Measurements from ENCODE around the gene SYCE1L. TPM values are rescaled to one million over a fixed set of nuclear protein-coding genes. Genes with fewer than 3 reads are reported as not detected.
A peak's percentile ranks its signal among the peaks of the same experiment; 100 is the strongest.

SYCE1L gene
- polyA plus RNA-seq, 2 donors = 0.87 to 2.6 TPM

DNA sequence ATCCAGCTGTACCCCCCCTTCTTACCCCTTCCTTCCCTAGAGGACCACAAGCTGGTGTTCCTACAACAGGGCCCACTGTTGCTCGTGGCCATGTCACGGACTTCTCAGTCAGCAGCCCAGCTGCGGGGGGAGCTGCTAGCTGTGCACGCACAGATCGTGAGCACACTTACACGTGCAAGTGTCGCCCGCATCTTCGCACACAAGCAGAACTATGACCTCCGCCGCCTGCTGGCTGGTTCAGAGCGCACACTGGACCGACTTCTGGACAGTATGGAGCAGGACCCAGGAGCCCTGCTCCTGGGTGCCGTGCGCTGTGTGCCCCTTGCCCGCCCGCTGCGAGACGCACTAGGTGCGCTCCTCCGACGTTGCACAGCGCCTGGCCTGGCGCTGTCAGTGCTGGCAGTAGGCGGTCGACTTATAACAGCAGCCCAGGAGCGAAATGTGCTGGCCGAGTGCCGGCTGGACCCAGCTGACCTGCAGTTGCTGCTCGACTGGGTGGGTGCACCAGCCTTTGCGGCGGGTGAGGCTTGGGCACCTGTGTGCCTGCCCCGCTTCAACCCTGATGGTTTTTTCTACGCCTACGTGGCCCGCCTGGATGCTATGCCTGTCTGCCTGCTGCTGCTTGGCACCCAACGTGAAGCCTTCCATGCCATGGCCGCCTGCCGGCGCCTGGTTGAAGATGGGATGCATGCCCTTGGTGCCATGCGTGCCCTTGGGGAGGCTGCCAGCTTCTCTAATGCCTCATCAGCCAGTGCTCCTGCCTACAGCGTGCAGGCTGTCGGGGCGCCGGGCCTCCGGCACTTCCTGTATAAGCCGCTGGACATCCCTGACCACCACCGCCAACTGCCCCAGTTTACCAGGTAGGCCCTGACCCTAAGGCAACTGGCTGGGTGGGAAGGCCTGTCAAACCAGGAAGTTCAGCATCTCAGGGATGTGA is 4.6 kb upstream of the SYCE1L start:
- Histone ChIP-seq H3K27me3 (ENCODE audit: control insufficient read depth in 1 of 2, insufficient read depth in 2 of 2, low read length in 2 of 2) (no peaks in the 10 kb centered on the region), H3K4me3 (ENCODE audit: low read depth in 1 of 2, low read length in 2 of 2) (no peak overlapping the region), H3K4me1 (ENCODE audit: control insufficient read depth in 2 of 2, insufficient read depth in 2 of 2, low read length in 1 of 2) (no peaks in the 10 kb centered on the region), H3K36me3 (ENCODE audit: control insufficient read depth in 2 of 2, insufficient read depth in 2 of 2, low read length in 1 of 2) (peaks cover 23 to 45% of the 10 kb centered on the region in 2 donors), H3K9me3 (ENCODE audit: control insufficient read depth in 2 of 2, insufficient read depth in 1 of 2, low read depth in 1 of 2, low read length in 1 of 2) (no peaks in the 10 kb centered on the region), H3K27ac (ENCODE audit: low read depth in 2 of 2, low read length in 1 of 2) (no peak overlapping the region)
- 96% methylated on average over 47 to 48 of the region's 48 CpGs for WGBS, 2 donors

DNA sequence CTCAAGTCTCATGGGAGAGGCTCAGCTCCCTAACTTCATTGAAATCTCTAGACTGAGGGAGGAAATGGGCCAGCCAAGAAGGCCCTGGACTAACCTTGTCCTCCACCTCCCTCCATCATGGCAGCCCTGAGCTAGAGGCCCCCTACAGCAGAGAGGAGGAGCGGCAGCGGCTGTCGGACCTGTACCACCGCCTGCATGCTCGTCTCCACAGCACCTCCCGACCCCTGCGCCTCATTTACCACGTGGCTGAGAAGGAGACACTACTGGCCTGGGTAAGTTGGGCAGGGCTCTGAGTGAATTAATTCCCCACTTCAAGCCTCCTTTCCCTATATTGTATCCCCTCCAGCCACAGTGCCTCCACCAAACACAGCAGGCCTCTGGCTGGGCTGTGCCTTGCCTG is 3.8 kb upstream of the SYCE1L start:
- 86 to 90% methylated on average over 8 of the region's 8 CpGs for WGBS, 2 donors

DNA sequence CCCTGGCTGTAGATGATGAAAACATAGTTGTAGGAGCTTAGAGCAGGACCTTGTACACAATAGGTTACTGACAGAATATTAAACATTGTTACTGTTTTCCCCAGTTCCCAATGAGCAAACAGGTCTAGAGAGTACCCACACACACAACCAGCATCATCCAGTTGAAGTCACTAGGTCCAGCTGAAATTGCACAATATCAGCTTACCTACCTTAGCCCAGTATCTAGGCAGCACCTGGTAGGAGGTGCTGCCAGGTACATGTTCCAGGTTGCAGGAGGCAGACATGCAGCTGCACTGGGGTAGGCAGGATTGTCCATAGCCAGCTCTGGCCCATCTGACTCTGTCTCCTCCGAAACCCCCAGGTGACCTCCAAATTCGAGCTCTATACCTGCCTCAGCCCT is 1.5 kb upstream of the SYCE1L start:
- H3K27me3 ChIP-seq (ENCODE audit: control insufficient read depth in 1 of 2, insufficient read depth in 2 of 2, low read length in 2 of 2) = no peaks in the 10 kb centered on the region
- no peak overlapping the region for H3K4me3 ChIP-seq (ENCODE audit: low read depth in 1 of 2, low read length in 2 of 2)
- peaks cover 23 to 47% of the 10 kb centered on the region in 2 donors for H3K36me3 ChIP-seq (ENCODE audit: control insufficient read depth in 2 of 2, insufficient read depth in 2 of 2, low read length in 1 of 2)
- H3K9me3 ChIP-seq (ENCODE audit: control insufficient read depth in 2 of 2, insufficient read depth in 1 of 2, low read depth in 1 of 2, low read length in 1 of 2) = no peaks in the 10 kb centered on the region
- 94 to 100% methylated on average over 2 of the region's 2 CpGs for WGBS, 2 donors
- H3K27ac ChIP-seq (ENCODE audit: low read depth in 2 of 2, low read length in 1 of 2) = no peak overlapping the region
- no peaks in the 10 kb centered on the region for H3K4me1 ChIP-seq (ENCODE audit: control insufficient read depth in 2 of 2, insufficient read depth in 2 of 2, low read length in 1 of 2)

More for the DNA sequence above, 3.8 kb upstream of the SYCE1L start:
- Histone ChIP-seq H3K9me3 (ENCODE audit: control insufficient read depth in 2 of 2, insufficient read depth in 1 of 2, low read depth in 1 of 2, low read length in 1 of 2) (no peaks in the 10 kb centered on the region), H3K27ac (ENCODE audit: low read depth in 2 of 2, low read length in 1 of 2) (no peak overlapping the region), H3K27me3 (ENCODE audit: control insufficient read depth in 1 of 2, insufficient read depth in 2 of 2, low read length in 2 of 2) (no peaks in the 10 kb centered on the region), H3K4me3 (ENCODE audit: low read depth in 1 of 2, low read length in 2 of 2) (no peak overlapping the region), H3K36me3 (ENCODE audit: control insufficient read depth in 2 of 2, insufficient read depth in 2 of 2, low read length in 1 of 2) (peaks cover 23 to 47% of the 10 kb centered on the region in 2 donors), H3K4me1 (ENCODE audit: control insufficient read depth in 2 of 2, insufficient read depth in 2 of 2, low read length in 1 of 2) (no peaks in the 10 kb centered on the region)

DNA sequence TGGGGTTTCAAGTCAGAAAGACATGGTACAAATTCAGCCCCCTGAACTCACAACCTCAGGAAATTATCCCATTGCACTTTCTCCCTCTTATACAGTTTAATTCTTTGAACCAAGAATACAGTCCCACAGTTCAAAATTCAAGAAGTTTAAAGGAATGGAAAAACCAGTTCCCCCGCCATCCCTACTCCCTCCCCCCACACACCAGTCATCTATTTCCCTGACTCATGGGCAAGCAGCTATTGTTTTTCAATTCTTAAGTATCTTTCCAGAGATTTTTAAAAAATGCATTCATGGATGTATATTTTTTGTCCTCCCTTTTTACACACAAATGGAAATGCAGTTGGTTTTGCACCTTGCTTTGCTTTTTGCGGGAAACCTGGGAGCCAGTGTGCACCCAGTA is 7.3 kb downstream of the SYCE1L start:
- Histone ChIP-seq H3K4me3 (ENCODE audit: low read depth in 1 of 2, low read length in 2 of 2) (no peak overlapping the region), H3K9me3 (ENCODE audit: control insufficient read depth in 2 of 2, insufficient read depth in 1 of 2, low read depth in 1 of 2, low read length in 1 of 2) (no peaks in the 10 kb centered on the region), H3K27me3 (ENCODE audit: control insufficient read depth in 1 of 2, insufficient read depth in 2 of 2, low read length in 2 of 2) (no peaks in the 10 kb centered on the region), H3K27ac (ENCODE audit: low read depth in 2 of 2, low read length in 1 of 2) (no peak overlapping the region), H3K4me1 (ENCODE audit: control insufficient read depth in 2 of 2, insufficient read depth in 2 of 2, low read length in 1 of 2) (no peaks in the 10 kb centered on the region), H3K36me3 (ENCODE audit: control insufficient read depth in 2 of 2, insufficient read depth in 2 of 2, low read length in 1 of 2) (no peaks in the 10 kb centered on the region)
- 79 to 80% methylated on average over 2 of the region's 2 CpGs for WGBS, 2 donors

DNA sequence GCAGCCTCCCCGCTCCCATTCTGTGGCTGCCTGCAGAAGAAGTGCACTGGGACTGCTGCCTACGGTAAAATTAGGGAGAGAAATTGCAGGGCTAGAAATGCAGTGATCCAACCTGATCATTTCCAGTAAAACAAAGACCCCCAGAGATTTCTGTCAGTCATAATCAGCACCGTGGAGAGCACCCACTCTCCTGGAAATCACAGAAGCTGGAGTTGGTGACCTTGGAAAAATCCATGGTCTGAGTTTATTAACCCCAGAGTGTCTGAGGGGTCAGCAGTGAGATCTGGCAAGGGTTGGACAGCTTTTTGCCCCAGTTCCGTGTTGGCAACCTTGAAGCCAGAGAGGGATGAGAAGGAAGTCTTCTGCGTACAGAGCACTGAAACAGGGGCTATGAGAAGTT is 7.8 kb downstream of the SYCE1L start:
- Histone ChIP-seq H3K4me3 (ENCODE audit: low read depth in 1 of 2, low read length in 2 of 2) (no peak overlapping the region), H3K27me3 (ENCODE audit: control insufficient read depth in 1 of 2, insufficient read depth in 2 of 2, low read length in 2 of 2) (no peaks in the 10 kb centered on the region), H3K9me3 (ENCODE audit: control insufficient read depth in 2 of 2, insufficient read depth in 1 of 2, low read depth in 1 of 2, low read length in 1 of 2) (no peaks in the 10 kb centered on the region), H3K4me1 (ENCODE audit: control insufficient read depth in 2 of 2, insufficient read depth in 2 of 2, low read length in 1 of 2) (no peaks in the 10 kb centered on the region), H3K27ac (ENCODE audit: low read depth in 2 of 2, low read length in 1 of 2) (no peak overlapping the region), H3K36me3 (ENCODE audit: control insufficient read depth in 2 of 2, insufficient read depth in 2 of 2, low read length in 1 of 2) (no peaks in the 10 kb centered on the region)
- WGBS, 2 donors = 63 to 69% methylated on average over 5 of the region's 5 CpGs

DNA sequence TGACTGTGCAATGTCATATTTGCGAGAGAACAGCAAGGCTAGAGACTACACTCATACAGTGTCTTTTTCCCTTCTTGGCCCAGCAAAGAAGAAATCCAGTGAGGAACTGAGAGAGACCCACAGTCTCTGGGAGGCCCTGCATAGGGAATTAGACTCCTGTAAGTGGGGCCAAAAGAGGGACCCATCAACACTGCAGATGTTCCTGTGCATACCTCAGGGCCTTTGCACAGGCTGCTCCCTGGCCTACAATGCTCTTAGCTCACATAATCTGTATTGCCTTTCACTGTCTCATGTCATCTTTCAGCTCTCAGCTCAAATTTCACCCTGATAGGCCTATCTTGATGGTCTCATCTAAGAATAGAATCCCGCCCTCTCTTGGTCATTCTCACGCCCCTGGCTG is 9.2 kb downstream of the SYCE1L start:
- Histone ChIP-seq H3K27me3 (ENCODE audit: control insufficient read depth in 1 of 2, insufficient read depth in 2 of 2, low read length in 2 of 2) (no peaks in the 10 kb centered on the region), H3K9me3 (ENCODE audit: control insufficient read depth in 2 of 2, insufficient read depth in 1 of 2, low read depth in 1 of 2, low read length in 1 of 2) (no peaks in the 10 kb centered on the region), H3K4me1 (ENCODE audit: control insufficient read depth in 2 of 2, insufficient read depth in 2 of 2, low read length in 1 of 2) (peaks cover 0 to under 1% of the 10 kb centered on the region in 2 donors), H3K4me3 (ENCODE audit: low read depth in 1 of 2, low read length in 2 of 2) (no peak overlapping the region), H3K36me3 (ENCODE audit: control insufficient read depth in 2 of 2, insufficient read depth in 2 of 2, low read length in 1 of 2) (no peaks in the 10 kb centered on the region), H3K27ac (ENCODE audit: low read depth in 2 of 2, low read length in 1 of 2) (no peak overlapping the region)
- 86% methylated on average over 3 of the region's 3 CpGs for WGBS, 2 donors

DNA sequence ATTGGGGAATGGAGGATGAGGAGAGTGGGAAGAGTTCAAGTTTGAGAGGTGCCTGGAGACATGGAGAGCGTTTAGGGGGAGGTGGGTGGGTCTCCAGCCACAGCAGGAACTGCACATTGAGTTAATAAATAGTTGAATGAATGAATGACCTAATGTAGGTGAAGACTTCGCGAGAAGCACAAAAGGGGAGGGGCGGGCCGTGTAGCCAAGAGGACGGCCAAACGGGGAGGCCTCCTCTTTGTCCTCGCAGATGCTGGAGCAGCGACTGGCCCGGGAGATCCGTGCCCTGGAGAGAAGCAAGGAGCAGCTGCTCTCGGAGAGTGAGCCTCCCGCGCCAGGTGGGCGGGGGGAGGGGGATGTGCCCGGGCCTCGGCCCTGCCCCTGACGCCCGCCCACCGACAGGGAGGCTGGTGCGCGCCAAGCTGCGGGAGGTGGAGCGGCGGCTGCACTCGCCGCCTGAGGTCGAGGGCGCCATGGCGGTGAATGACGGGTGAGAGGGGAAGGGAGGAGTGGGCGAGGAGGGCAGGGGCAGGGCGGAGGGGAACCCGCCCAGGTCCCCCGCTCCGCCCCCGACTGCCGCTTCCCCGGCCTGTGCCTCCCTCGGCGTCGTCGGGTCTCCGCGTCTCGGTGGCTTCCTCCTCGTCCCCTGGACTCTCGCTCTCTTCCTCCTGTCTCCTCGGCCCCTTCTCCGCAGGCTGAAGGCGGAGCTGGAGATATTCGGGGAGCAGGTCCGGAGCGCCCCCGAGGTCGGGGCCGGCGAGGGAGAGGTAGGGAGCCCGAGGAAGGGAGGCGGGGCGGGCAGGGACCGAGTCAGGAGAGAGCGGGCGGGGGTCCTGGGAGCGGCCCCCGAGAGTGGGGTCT is 12.9 kb downstream of the SYCE1L start:
- Histone ChIP-seq H3K9me3 (ENCODE audit: control insufficient read depth in 2 of 2, insufficient read depth in 1 of 2, low read depth in 1 of 2, low read length in 1 of 2) (no peaks in the 10 kb centered on the region), H3K4me1 (ENCODE audit: control insufficient read depth in 2 of 2, insufficient read depth in 2 of 2, low read length in 1 of 2) (peaks cover 0 to 4% of the 10 kb centered on the region in 2 donors), H3K36me3 (ENCODE audit: control insufficient read depth in 2 of 2, insufficient read depth in 2 of 2, low read length in 1 of 2) (no peaks in the 10 kb centered on the region), H3K27me3 (ENCODE audit: control insufficient read depth in 1 of 2, insufficient read depth in 2 of 2, low read length in 2 of 2) (no peaks in the 10 kb centered on the region), H3K4me3 (ENCODE audit: low read depth in 1 of 2, low read length in 2 of 2) (peak overlapping the region; percentile 41 to 56), H3K27ac (ENCODE audit: low read depth in 2 of 2, low read length in 1 of 2) (peak overlapping the region; percentile 20 to 41)
- 2 to 4% methylated on average over 28 to 66 of the region's 66 CpGs for WGBS, 2 donors

DNA sequence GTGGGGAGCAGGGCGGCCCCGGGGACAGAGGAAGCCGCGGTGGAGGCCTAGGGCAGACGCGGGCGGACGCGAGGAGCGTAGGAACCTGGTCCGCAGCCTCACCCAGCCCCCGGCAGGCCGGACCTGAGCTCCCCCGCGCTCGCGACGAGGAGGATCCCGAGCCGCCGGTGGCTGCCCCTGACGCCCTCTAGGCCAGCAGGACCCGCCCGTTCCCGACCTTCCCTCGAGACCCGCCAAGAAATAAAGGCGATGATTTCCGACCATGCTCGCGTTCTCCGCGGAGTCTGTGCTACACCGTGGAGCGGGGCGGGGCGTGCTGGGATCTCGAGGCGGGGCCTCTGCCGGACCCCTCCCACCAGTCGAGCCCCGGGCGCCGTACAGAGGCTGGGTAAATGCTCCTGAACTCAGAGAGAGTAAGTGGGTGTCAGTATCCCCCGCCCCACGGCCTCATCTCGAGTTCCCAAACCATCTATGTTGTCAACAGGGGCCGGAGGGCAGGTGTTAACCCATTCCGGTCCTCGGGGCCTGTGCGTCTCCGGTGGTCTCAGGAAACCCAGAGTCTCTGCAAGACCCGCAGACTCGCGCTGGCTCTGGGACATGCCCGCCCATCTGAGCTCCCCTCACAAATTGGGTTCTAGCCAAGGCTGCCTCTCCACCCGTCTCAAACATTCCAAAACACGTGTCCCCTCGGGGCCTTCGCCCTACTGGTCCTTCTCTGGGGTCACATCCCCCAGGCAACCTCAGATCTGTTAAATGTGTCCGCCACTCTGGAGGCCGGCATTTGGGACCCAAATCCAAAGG is 13.7 kb downstream of the SYCE1L start:
- Histone ChIP-seq H3K4me1 (ENCODE audit: control insufficient read depth in 2 of 2, insufficient read depth in 2 of 2, low read length in 1 of 2) (peaks cover 0 to 4% of the 10 kb centered on the region in 2 donors), H3K27ac (ENCODE audit: low read depth in 2 of 2, low read length in 1 of 2) (peak overlapping the region; percentile 20 to 41), H3K27me3 (ENCODE audit: control insufficient read depth in 1 of 2, insufficient read depth in 2 of 2, low read length in 2 of 2) (no peaks in the 10 kb centered on the region)

DNA sequence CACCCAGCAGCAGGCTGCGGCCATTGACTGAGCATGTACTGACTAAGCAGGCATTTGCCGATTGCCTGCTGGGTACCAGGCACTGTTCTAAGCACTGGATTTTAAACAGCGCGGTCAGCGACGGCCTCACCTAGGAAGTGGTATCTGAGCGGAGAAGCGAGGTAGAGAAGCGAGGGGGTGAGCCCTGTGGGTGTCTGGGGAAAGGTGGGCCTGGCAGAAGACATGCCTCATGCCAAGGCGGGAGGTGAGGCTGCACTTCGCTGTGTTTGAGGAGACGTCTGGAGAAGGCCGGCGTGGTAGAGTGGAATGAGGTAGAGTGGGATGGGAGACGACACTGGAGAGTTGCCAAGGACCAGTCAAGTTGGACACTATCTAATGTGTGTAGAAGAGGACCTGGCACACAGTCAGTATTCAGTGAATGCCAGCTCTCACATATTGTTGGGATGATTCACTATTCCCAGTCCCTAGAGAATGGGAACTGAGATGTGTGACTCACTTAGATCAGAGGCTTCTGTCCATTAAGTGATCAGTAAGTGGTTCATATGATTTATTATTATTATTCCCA is 14.4 kb downstream of the SYCE1L start:
- 73 to 81% methylated on average over 15 of the region's 15 CpGs for WGBS, 2 donors
- H3K4me1 ChIP-seq (ENCODE audit: control insufficient read depth in 2 of 2, insufficient read depth in 2 of 2, low read length in 1 of 2) = peaks cover 0 to 4% of the 10 kb centered on the region in 2 donors
- H3K27me3 ChIP-seq (ENCODE audit: control insufficient read depth in 1 of 2, insufficient read depth in 2 of 2, low read length in 2 of 2) = no peaks in the 10 kb centered on the region
- no peak overlapping the region for H3K4me3 ChIP-seq (ENCODE audit: low read depth in 1 of 2, low read length in 2 of 2)
- H3K27ac ChIP-seq (ENCODE audit: low read depth in 2 of 2, low read length in 1 of 2) = no peak overlapping the region
- no peaks in the 10 kb centered on the region for H3K9me3 ChIP-seq (ENCODE audit: control insufficient read depth in 2 of 2, insufficient read depth in 1 of 2, low read depth in 1 of 2, low read length in 1 of 2)
- no peaks in the 10 kb centered on the region for H3K36me3 ChIP-seq (ENCODE audit: control insufficient read depth in 2 of 2, insufficient read depth in 2 of 2, low read length in 1 of 2)

More for the DNA sequence above, 13.7 kb downstream of the SYCE1L start:
- Histone ChIP-seq H3K36me3 (ENCODE audit: control insufficient read depth in 2 of 2, insufficient read depth in 2 of 2, low read length in 1 of 2) (no peaks in the 10 kb centered on the region), H3K4me3 (ENCODE audit: low read depth in 1 of 2, low read length in 2 of 2) (peak overlapping the region; percentile 41 to 56), H3K9me3 (ENCODE audit: control insufficient read depth in 2 of 2, insufficient read depth in 1 of 2, low read depth in 1 of 2, low read length in 1 of 2) (no peaks in the 10 kb centered on the region)
- 16 to 19% methylated on average over 56 to 62 of the region's 62 CpGs for WGBS, 2 donors
